Lower leg skin (tissue), 4 donors: ENCODE results near the gene MAN1A1. TPM values are rescaled to one million over a fixed set of nuclear protein-coding genes. Genes with fewer than 3 reads are reported as not detected.

Experiments used
- DNase-seq, 2 donors: peaks; one replicate each; pipeline ENCODE4 v3.0.0-alpha.2; 2019; ENCODE audit warnings: low spot score in 2 of 2
- H3K4me3 ChIP-seq: fragments of 200-600 bp; sonication (generic); 2 replicates; pipeline ENCODE4 v1.5.1; 2017; ENCODE audit warnings: mild to moderate bottlenecking, low read depth; ENCODE audit not compliant: poor library complexity, severe bottlenecking
- POLR2A ChIP-seq, 2 donors: fragments of 450-650 bp; IDR thresholded peaks; one replicate each; pipeline ENCODE4 v1.6.1; 2016 to 2017; ENCODE audit warnings: antibody characterized with exemption in 2 of 2, mild to moderate bottlenecking in 1 of 2, moderate library complexity in 1 of 2
- WGBS, 2 donors: methylation state at CpG; one replicate each; pipeline ENCODE4 v1.1.5; 2018; 5-methylcytosine and 5-hydroxymethylcytosine counted together
- intact Hi-C: fragments of 100-400 bp; cut with DNase I; formaldehyde crosslinking; loops from one replicate; pipeline ENCODE4 v1.15.0; 2023; ENCODE audit warnings: low total_unique reads
- total RNA-seq, 4 donors: library from RNA; depleted of rRNA; stranded (reverse); fragments of >200 nt; gene quantifications; one replicate each; pipeline ENCODE4 v1.1.0, GENCODE V29; 2016
- TF ChIP-seq, protein P1 (sequence below), 3 donors: fragments of 450-650 bp; IDR thresholded peaks; one replicate each; pipeline ENCODE4 v1.5.1; 2016; ENCODE audit warnings: antibody characterized with exemption in 3 of 3, mild to moderate bottlenecking in 3 of 3, moderate library complexity in 2 of 3

MAN1A1 gene
- total RNA-seq, 4 donors from 2014 or later = 33.5 to 85.7 (median 37.1) TPM

GRCh38 chr6:119333707-119334295 lies 15.8 kb downstream of the MAN1A1 start:
- DNase-seq = no peak
- intact Hi-C loops = no loop called here
- TF ChIP-seq, protein P1, sequence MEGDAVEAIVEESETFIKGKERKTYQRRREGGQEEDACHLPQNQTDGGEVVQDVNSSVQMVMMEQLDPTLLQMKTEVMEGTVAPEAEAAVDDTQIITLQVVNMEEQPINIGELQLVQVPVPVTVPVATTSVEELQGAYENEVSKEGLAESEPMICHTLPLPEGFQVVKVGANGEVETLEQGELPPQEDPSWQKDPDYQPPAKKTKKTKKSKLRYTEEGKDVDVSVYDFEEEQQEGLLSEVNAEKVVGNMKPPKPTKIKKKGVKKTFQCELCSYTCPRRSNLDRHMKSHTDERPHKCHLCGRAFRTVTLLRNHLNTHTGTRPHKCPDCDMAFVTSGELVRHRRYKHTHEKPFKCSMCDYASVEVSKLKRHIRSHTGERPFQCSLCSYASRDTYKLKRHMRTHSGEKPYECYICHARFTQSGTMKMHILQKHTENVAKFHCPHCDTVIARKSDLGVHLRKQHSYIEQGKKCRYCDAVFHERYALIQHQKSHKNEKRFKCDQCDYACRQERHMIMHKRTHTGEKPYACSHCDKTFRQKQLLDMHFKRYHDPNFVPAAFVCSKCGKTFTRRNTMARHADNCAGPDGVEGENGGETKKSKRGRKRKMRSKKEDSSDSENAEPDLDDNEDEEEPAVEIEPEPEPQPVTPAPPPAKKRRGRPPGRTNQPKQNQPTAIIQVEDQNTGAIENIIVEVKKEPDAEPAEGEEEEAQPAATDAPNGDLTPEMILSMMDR (IDR thresholded peaks at IDR 0.05) = no peak
- TF ChIP-seq POLR2A (IDR thresholded peaks at IDR 0.05) = no peak
- H3K4me3 ChIP-seq = no peak overlapping the region
- WGBS, 2 donors = 79 to 82% methylated on average over 3 of the region's 3 CpGs

- 93 to 94% methylated on average over 5 of the region's 5 CpGs for WGBS, 2 donors
- DNase-seq = no peak
- H3K4me3 ChIP-seq = no peak overlapping the region
- no peak for TF ChIP-seq POLR2A (IDR thresholded peaks at IDR 0.05)
- TF ChIP-seq, protein P1 (IDR thresholded peaks at IDR 0.05) = no peak
- intact Hi-C loops = no loop called here
These were observed 16.4 kb downstream of the MAN1A1 start for GRCh38 chr6:119333063-119333609.

DNA sequence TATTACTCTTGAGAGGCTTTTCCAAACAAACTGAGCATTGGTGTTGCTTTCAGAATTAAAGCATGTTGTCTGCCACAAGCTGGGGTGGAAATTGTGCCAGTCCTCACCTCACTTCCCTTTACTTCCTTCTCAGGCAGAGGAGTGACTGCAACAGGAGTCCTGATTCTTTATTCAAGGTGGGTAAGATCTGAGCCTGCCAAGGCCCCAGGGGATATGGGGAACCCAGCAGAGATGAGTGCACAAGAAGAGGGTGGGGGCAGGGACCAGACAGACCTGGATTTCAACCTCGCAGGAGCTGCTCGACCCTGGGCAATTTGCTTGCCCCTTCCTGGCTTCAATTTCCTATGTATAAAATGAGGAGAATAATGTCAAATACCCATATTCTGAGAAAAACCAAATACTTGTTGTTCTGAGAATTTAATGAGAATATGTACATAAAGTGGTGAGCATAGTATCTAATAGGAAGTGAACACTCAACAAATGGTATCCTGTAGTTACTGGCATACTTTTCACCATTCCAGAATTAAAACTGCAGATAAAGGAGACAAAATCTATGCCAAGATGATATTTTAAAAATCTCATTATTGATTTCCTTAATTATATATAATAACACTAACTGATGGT lies 17.8 kb downstream of the MAN1A1 start:
- DNase-seq = no peak
- no peak overlapping the region for H3K4me3 ChIP-seq
- WGBS, 2 donors = 54 to 64% methylated on average over 2 of the region's 2 CpGs
- TF ChIP-seq, protein P1 (IDR thresholded peaks at IDR 0.05) = no peak
- no peak for TF ChIP-seq POLR2A (IDR thresholded peaks at IDR 0.05)
- intact Hi-C loops = no loop called here

- intact Hi-C loops = no loop called here
- TF ChIP-seq, protein P1 (IDR thresholded peaks at IDR 0.05) = no peak
- no peak for TF ChIP-seq POLR2A (IDR thresholded peaks at IDR 0.05)
- no peak overlapping the region for H3K4me3 ChIP-seq
- 94 to 99% methylated on average over 4 of the region's 4 CpGs for WGBS, 2 donors
- DNase-seq = no peak
These were observed 18.9 kb downstream of the MAN1A1 start for GRCh38 chr6:119330520-119331113.

GRCh38 chr6:119329794-119330180 lies 19.8 kb downstream of the MAN1A1 start:
- H3K4me3 ChIP-seq = no peak overlapping the region
- DNase-seq = no peak
- intact Hi-C loops = no loop called here
- TF ChIP-seq POLR2A (IDR thresholded peaks at IDR 0.05) = no peak
- TF ChIP-seq, protein P1 (IDR thresholded peaks at IDR 0.05) = no peak
